Measurements from ENCODE around the gene COL2A1.

COL2A1 gene

DNA sequence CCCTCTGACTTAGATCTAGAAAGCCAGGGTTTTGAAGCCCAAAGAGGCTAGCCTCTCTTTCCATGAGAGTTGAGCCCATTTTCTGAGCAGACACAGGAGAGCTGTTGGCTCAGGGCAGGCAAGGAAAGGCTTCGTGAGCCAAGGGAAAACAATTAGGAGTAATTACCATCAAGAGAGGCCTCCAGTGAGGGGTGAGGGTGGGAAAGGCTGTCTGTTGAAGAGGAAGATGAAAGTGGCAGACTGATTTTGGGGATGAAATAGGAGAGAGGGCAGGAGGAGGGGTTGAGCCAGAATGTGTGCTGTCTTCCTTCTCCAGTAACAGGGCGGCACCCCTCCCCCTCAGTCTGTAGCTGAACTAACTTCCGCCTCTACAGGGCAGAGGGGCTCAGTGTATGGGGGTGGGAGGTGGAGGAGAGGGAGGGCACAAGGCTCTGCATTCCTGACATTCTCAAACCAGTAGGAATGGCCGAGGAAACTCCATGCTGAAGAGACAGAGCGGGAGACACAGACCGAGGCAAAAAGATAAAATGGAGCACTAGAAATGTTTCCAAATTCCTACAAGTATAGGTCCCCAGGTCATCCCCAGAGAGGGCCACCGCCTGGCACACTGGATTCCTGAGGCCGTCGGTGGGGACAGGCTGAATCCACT lies 33.1 kb upstream of the COL2A1 start:
- no peak for TF ChIP-seq GATA2 (IDR thresholded peaks at IDR 0.05; ENCODE audit: low read depth, low read length)
- no peak for TF ChIP-seq GATA3 (IDR thresholded peaks at IDR 0.05; ENCODE audit: low read depth, low read length)

DNA sequence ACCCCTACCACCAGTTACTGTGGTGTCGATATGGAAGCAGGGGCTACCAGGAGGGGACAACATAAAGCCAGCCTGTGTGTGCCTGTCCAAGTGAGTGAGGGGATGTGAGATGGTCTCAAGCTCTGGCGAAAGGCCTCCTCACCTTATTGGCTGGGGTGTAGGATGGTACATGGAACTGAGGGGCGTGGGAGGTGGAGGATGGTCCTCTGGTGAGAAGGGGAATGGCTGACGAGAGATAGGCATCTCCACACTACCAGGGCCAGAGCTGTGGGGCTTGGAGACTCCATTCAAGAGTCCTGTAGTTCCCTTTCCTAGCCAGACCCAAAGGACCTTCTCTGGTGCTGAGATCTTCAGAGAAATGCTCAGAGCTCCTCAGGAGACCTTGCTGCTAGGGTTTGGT lies 32.5 kb upstream of the COL2A1 start:
- TF ChIP-seq GATA2 (IDR thresholded peaks at IDR 0.05; ENCODE audit: low read depth, low read length) (no peak), GATA3 (IDR thresholded peaks at IDR 0.05; ENCODE audit: low read depth, low read length) (no peak)

DNA sequence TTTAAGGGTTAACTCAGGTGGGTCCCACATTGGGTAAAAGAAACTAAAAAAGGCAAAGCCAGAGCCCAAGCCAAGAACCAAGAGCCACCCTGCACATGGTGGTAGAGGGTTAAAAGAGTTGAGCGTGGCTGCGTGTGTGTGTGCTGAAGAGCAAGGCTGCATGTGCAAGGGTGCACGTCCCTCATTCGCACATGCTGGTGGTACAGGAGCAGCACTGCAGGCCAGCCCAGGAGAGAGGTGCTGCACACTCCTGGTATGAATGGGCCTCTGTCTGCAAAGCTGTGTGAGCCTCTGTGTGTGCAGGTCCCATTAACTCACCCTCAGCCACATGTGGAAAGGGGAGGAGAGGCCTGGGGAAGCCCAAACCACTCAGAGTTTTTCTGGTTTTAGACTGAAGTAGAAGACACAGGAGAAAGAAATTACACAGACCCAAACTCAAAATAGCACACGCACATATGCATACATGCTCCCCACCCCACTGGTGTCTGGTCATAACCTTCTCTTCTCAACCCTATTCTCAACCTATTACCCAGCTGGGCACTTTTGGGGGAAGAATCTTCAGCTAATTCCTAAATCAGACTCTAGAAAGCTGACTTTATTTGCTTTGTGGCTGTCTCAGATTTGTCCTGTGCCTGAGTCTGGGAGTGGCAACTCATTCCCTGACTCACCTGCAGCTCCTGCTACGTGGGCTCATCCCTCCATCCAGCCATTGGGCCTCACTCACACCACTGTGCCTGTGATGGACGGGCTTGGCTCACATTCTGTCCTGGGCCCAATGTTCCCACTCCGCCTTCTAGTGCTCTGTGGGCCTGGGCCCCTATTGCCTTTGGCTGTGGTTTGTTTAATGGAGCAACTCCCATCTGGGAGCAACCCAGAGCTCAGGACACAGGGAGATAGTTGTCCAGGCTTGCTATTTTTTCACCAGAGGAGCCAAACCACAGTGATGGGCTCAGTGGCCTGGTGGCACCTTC lies 30.8 kb upstream of the COL2A1 start:
- TF ChIP-seq GATA3 (IDR thresholded peaks at IDR 0.05; ENCODE audit: low read depth, low read length) (no peak), GATA2 (IDR thresholded peaks at IDR 0.05; ENCODE audit: low read depth, low read length) (no peak)

DNA sequence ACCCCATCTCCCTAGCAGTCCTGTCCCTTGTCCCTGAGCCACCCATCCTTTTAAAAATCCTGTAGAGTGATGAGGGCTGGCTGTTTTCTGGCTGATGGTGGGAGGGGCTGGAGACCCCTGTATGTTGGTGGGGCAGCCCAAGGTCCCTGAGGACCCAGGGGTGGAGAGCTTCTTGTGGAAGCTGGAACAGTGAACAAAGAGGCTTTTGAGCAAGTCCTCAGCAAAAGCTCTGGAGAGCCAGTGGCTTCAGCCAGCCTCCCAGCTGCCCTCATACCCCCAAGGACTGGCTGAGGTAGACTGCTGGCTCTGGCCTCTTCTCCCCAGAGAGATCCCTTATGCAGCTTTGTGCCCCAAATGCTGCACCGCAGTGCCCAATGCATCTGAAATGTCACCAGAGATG lies 29.2 kb upstream of the COL2A1 start:
- TF ChIP-seq GATA2 (IDR thresholded peaks at IDR 0.05; ENCODE audit: low read depth, low read length) (no peak), GATA3 (IDR thresholded peaks at IDR 0.05; ENCODE audit: low read depth, low read length) (no peak)

DNA sequence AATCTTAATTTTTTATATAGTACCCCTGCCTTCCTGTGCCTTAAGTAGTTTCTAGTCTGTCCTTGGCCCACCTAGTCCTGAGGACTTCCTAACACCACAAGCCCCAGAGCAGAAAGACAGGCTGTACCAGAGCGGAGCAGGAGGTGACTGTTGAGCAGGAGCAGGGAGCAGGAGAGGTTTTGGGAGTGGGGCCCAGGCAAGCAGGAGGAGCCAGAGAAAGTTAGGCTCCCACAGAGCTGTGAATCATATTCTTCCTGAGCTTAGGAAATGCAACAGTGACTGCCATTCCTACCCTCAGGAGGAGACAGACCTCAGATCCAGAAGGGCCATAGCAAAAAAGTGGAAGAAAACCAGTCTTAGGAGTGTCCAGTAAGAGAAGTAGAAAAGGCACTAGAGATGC lies 28.3 kb upstream of the COL2A1 start:
- no peak for TF ChIP-seq GATA3 (IDR thresholded peaks at IDR 0.05; ENCODE audit: low read depth, low read length)
- TF ChIP-seq GATA2 (IDR thresholded peaks at IDR 0.05; ENCODE audit: low read depth, low read length) = no peak

DNA sequence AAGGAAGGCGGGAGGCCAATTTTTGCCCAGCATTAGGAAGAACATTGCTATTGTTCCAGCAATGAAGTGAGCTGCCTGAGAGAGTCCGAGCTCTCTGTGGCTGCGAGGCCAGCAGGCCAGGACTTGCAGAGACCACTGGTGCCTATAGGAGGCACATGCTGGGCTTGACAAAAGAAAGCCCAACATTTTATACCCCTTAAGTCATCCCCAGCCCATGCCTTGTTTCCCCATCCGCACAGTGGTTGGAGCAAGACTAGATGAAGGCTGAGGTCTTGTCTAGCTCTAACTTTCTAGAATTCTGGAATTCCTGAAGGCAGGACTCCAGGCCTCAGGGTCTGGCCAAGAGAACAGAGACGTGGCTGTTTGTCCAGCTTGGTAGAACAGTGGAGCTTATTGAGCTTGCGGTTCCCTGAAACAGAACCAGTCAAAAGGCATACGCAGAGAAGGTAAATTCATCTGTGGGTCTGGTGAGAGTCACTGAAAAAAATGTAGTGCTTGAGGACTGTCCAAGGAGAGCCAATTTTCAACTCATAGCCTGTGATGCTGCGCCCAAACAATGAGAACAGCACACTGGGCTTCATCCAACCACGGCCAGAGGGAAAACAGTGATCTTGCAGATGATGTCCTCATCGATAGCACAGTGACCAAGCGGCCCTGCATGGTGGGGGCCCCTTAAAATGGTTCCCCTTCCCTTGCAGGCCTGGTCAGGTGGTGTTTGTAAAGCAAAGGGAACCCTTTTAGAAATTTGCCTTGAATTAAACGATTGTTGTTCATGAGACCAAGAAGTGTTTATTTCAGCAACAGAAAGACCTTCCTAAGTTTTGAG lies 27.1 kb upstream of the COL2A1 start:
- TF ChIP-seq GATA3 (IDR thresholded peaks at IDR 0.05; ENCODE audit: low read depth, low read length) (no peak), GATA2 (IDR thresholded peaks at IDR 0.05; ENCODE audit: low read depth, low read length) (no peak)

DNA sequence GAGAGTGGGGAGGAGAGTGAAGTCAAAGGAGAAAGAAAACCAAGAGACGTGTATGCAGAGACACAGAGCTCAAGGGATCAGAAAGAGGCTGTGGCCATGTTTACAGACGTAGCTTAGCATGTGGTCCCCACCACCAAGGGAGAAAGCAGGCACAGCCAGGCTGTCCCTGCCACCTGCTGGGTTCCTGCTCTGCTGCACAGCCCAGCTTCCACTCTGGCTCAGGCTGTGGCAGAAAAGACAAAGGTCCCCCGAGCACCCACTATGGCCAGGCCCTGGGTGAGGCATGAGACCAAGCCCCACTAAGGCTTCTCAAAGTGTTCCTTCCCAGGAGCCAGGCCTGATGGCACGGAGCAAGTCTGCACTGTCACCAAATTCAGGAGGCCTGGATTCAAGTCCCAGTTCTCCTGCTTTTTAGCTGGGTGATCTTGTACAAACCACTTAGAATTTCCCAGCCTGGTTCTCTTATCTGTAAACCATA lies 25.9 kb upstream of the COL2A1 start:
- TF ChIP-seq GATA3 (IDR thresholded peaks at IDR 0.05; ENCODE audit: low read depth, low read length) (no peak), GATA2 (IDR thresholded peaks at IDR 0.05; ENCODE audit: low read depth, low read length) (no peak)

DNA sequence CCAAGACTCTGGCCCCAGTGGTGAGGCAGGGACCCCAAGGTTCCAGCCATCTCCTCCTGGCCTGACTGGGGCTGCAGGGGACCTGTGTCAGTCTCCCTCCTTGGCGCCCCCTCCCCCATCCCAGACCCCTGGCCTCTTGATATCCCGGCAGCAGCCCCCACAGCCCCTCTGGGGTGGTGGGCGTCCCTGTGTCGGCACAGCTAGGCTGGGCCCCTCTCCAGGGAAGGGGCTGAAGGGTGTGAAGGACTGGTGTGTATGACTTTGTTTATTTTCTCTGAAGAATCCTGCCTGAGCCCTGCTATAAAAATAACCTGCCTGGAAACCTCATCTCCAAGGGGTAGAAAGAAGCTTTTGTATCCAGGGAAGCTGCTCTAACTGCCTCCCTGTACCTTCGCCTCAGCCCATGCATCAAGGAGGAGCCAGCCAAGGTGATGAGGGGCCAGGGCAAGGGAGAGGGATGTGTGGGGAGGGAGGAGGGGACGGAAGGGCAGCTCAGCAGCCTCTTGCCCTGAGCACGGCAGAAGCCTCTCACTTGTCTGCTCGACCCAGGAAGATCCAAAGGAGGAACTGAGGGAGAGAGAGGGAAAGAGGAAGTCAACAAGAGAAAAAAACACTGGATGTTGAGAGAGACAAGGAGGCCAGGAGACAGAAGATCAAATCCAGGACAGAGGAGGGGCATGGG lies 25.4 kb upstream of the COL2A1 start:
- TF ChIP-seq GATA3 (IDR thresholded peaks at IDR 0.05; ENCODE audit: low read depth, low read length) (no peak), GATA2 (IDR thresholded peaks at IDR 0.05; ENCODE audit: low read depth, low read length) (no peak)

DNA sequence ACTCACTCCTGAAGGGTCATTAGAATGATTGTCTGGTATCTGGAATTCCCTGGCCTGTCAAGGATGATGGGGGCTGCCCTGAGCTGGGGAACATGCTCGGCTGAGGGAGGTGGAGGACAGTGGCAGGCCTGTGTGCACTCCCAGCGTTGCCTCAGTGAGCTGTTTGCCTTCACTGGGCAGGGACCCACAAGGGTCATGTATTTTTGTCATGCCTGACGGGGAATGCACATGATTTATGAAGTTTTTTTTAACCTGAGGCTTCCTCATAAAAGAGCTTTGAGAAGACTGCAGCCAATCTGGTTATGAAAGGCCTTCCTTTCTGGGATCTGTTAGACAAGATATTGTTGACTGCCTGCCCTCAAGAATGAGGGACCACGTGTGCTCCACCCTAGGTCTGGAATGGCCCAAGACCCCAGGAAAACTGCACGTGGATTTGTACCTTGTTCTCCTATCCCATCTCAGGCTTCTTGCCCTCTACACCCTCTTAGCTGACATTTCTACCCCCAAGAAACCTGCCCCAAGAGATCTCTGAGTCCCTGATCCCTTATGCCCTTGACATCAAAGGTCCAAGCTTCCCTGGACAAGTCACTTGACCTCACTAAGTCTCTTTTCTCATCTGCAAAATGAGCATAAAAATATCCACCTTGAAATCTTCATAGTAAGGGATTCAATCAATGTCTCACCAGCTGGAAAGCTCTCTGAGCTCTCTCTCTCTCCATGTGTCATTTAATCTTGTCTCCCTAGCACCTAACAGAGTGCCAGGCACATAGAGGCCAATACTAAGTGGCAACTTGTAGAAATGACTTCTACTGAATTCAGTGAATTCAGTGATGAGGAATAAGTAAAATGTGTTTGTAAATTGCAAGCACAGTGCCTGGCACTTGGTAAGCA lies 24.5 kb upstream of the COL2A1 start:
- TF ChIP-seq GATA2 (IDR thresholded peaks at IDR 0.05; ENCODE audit: low read depth, low read length) = no peak

DNA sequence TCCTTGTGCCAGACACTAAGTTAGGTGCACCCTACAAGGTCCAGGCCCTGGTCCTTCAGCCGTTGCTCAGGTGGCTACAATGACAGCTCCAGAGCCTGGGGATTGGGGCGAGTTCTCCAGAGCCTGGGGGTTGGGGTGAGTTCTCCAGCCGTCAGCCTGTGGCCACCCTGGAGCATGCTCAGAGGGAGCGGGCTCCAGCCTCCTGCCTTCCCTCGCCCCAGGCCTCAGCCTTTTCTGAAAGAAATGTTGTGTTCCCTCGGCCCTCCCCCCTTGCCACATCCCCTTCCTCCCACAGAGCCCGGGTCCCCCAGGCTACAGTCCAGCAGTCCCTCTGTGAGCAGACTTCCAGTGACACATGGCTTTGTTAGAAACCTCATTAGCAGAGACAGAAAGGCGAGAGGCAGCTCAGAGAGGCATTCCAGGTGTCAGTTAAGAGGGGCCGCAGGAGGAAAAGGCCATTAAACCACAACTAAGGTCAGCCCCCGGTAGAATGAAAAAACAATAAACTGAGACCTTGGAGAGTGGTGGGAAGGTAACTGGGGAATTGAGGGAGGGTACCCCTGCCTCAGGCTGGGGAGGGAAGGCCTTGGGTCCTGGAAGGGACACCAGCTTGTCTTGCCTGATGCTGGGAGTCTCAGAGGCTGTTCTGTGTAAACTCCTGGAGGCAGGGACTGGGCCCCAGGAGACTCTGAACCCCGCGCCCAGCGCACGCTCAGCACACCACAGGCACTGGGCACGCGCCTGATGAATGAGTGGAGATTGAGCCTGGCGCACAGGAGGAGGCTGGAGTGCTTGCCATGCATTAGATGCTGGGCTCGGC lies 23.1 kb upstream of the COL2A1 start:
- TF ChIP-seq GATA2 (IDR thresholded peaks at IDR 0.05; ENCODE audit: low read depth, low read length) (no peak), GATA3 (IDR thresholded peaks at IDR 0.05; ENCODE audit: low read depth, low read length) (no peak)

DNA sequence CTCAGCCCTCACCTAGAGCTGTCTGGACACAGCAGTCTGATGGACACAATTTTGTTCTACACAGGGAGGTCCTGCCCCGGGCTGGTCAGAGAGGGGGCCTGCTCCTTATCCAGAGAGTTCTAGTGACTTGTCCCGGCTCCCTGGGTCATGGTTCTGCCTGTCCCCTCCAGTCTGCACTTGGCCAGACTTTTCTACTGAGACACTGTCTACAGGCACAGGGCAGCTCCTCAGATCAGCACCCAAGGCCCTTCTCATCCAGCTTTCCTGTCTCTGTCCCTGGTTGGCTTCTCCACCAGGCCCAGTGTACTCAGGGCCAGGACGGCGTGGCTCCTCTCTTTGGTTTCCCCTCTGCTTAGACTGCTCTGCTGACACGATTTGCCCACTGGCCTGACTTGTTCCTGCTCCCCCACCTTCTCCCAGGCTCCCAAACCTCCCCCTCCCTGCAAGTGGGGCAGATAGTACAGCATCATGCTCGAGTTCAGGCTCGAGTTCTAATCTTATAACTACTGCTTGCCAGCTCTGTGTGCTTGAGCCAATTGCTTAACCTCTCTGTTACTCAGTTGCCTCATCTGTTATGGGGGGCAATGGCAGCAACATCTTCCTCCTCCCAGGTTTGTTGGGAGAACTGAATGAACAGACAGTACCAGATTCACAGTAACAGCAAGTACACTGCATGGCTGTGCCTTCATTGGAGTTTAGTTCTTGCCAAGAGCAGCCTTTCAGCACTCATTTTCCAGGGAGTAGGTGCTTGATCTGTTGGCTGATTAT lies 22.0 kb upstream of the COL2A1 start:
- TF ChIP-seq GATA2 (IDR thresholded peaks at IDR 0.05; ENCODE audit: low read depth, low read length) = no peak
- TF ChIP-seq GATA3 (IDR thresholded peaks at IDR 0.05; ENCODE audit: low read depth, low read length) = no peak

Data from SH-SY5Y (cell line).